ENCODE measurements around the gene C4orf33.

C4orf33 gene

GRCh38 chr4:129129143-129129542 is 33.2 kb downstream of the C4orf33 start:
- no peak for DNase-seq (ENCODE audit: low spot score)

GRCh38 chr4:129131343-129131742 is 35.4 kb downstream of the C4orf33 start:
- DNase-seq (ENCODE audit: low spot score) = no peak

GRCh38 chr4:129136433-129136832 is 40.5 kb downstream of the C4orf33 start:
- DNase-seq (ENCODE audit: low spot score) = no peak

GRCh38 chr4:129138810-129139496 is 43.0 kb downstream of the C4orf33 start:
- DNase-seq (ENCODE audit: low spot score) = no peak

GRCh38 chr4:129140521-129140920 is 44.6 kb downstream of the C4orf33 start:
- DNase-seq (ENCODE audit: low spot score) = peak; percentile 4

- DNase-seq (ENCODE audit: low spot score) = no peak
Measured at GRCh38 chr4:129143359-129143758, 47.4 kb downstream of the C4orf33 start.

- no peak for DNase-seq (ENCODE audit: low spot score)
Measured at GRCh38 chr4:129144755-129145206, 48.8 kb downstream of the C4orf33 start.

- no peak for DNase-seq (ENCODE audit: low spot score)
Measured at GRCh38 chr4:129145222-129145730, 49.3 kb downstream of the C4orf33 start.

GRCh38 chr4:129146639-129147038 is 50.7 kb downstream of the C4orf33 start:
- DNase-seq (ENCODE audit: low spot score) = no peak

- DNase-seq (ENCODE audit: low spot score) = no peak
Measured at GRCh38 chr4:129148892-129149291, 52.9 kb downstream of the C4orf33 start.

GRCh38 chr4:129149906-129150305 is 54.0 kb downstream of the C4orf33 start:
- DNase-seq (ENCODE audit: low spot score) = no peak

GRCh38 chr4:129152350-129152749 is 56.4 kb downstream of the C4orf33 start:
- no peak for DNase-seq (ENCODE audit: low spot score)

- DNase-seq (ENCODE audit: low spot score) = no peak
Measured at GRCh38 chr4:129153700-129154099, 57.7 kb downstream of the C4orf33 start.

GRCh38 chr4:129162450-129162849 is 66.5 kb downstream of the C4orf33 start:
- DNase-seq (ENCODE audit: low spot score) = no peak

- no peak for DNase-seq (ENCODE audit: low spot score)
Measured at GRCh38 chr4:129163427-129163826, 67.5 kb downstream of the C4orf33 start.

- DNase-seq (ENCODE audit: low spot score) = no peak
Measured at GRCh38 chr4:129164243-129164642, 68.3 kb downstream of the C4orf33 start.
